Thymus (tissue), 11 donors: ENCODE results near the gene DTWD2. TPM values are rescaled to one million over a fixed set of nuclear protein-coding genes. Genes with fewer than 3 reads are reported as not detected.

Experiments used
- DNase-seq, 9 donors: peaks; one replicate each; pipeline ENCODE4 v3.0.0-alpha.2; 2013; ENCODE audit warnings: low spot score in 9 of 9, low read depth in 6 of 9, missing footprints in 1 of 9
- H3K27ac ChIP-seq, 2 donors: one replicate each; pipeline ENCODE4 v1.5.1; 2013; ENCODE audit warnings: control low read depth in 1 of 2, low read depth in 1 of 2, low read length in 1 of 2, mild to moderate bottlenecking in 1 of 2, moderate library complexity in 1 of 2
- H3K27me3 ChIP-seq, 2 donors: one replicate each; pipeline ENCODE4 v1.5.1; 2013; ENCODE audit warnings: low read length in 1 of 2; ENCODE audit not compliant: control insufficient read depth in 2 of 2, insufficient read depth in 1 of 2
- H3K36me3 ChIP-seq, 2 donors: one replicate each; pipeline ENCODE4 v1.5.1; 2013; ENCODE audit warnings: low read length in 1 of 2, mild to moderate bottlenecking in 1 of 2, moderate library complexity in 1 of 2; ENCODE audit not compliant: control insufficient read depth in 2 of 2, insufficient read depth in 2 of 2
- H3K4me1 ChIP-seq, 2 donors: one replicate each; pipeline ENCODE4 v1.5.1; 2013; ENCODE audit warnings: low read length in 2 of 2; ENCODE audit not compliant: control insufficient read depth in 2 of 2, insufficient read depth in 2 of 2
- H3K4me3 ChIP-seq, 2 donors: one replicate each; pipeline ENCODE4 v1.5.1; 2013; ENCODE audit warnings: low read length in 2 of 2, control low read depth in 1 of 2, mild to moderate bottlenecking in 1 of 2
- H3K9me3 ChIP-seq, 2 donors: one replicate each; pipeline ENCODE4 v1.5.1; 2013; ENCODE audit warnings: low read length in 1 of 2, mild to moderate bottlenecking in 1 of 2; ENCODE audit not compliant: control insufficient read depth in 2 of 2, insufficient read depth in 1 of 2
- WGBS: extraction: QIAGEN DNeasy Blood & Tissue Kit; methylation state at CpG from one replicate; pipeline ENCODE4 v1.1.7; 2013; 5-methylcytosine and 5-hydroxymethylcytosine counted together
- polyA plus RNA-seq: library from polyadenylated mRNA; stranded (reverse); fragments of 200-250 nt; gene quantifications from one replicate; pipeline ENCODE4 v1.2.3, GENCODE V29; 2013
- total RNA-seq: library from RNA; stranded (reverse); fragments of 120-200 nt; gene quantifications from one replicate; pipeline ENCODE4 v1.2.4, GENCODE V29; 2013
- donor health status: healthy.

Gene DTWD2
- total and polyA plus RNA-seq, 2 donors: 2.3 to 3.9 TPM

DNA sequence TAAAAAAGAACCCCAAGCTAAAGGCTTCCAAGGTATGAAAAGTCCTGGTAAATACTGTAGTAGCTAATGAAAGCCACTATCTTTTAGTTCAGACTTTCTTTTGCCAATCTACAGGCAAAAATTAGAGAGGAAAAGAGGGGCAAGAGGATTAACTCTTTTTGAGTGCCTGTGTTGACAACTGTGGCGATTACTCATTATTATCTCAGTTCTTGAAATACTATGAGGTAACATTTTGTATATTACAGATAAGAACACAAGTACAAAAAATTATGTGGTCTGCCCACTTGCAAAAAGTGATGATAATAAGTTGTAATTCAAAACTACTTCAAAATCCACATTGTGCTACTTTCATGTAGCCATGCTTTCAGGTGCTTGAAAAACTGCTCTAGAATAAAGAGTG, 144.0 kb downstream of the DTWD2 start:
- no peaks in the 10 kb centered on the region for H3K4me1 ChIP-seq
- H3K4me3 ChIP-seq: no peak overlapping the region
- H3K27ac ChIP-seq: no peak overlapping the region
- DNase-seq: no peak
- WGBS: 97% methylated on average over 1 of the region's 1 CpG
- no peaks in the 10 kb centered on the region for H3K9me3 ChIP-seq
- H3K27me3 ChIP-seq: no peaks in the 10 kb centered on the region
- no peaks in the 10 kb centered on the region for H3K36me3 ChIP-seq

DNA sequence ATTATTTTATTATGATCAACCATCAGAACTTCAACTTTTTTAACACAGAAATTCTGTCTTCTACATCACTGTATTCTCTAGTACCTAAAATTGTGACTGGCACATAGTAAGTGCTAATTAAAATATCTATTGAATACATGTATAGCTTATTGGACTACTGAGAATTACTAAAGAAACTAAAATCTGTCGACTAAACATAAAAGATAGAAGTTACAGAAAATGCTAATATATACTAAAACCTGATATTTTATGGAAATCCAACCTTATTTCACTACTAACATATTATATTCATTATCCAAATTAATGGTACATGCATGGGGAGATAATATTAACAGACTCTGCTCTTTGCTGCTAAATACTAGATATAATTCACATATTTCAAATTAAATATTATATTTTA, 153.6 kb downstream of the DTWD2 start:
- WGBS: 97% methylated on average over 1 of the region's 1 CpG

DNA sequence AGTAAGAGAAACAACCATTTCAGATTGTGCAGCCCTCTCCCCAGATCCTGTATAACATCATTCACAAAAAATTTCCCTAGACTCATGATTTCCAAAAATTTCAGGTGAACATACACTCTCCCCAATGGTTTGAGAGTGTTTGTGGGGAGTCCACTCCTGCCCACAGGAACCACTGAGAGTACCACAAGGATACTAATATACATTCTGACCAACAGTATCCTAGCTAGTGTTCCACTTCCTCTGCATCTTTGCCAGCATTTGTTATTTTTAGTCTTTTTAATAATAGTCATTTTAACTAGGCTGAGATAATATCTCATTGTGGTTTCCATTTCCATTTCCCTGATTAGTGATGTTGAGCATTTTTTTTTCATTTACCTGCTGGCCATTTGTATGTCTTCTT, 155.4 kb downstream of the DTWD2 start:
- Histone ChIP-seq H3K4me3 (no peak overlapping the region), H3K27ac (no peak overlapping the region), H3K27me3 (no peaks in the 10 kb centered on the region), H3K9me3 (no peaks in the 10 kb centered on the region), H3K4me1 (no peaks in the 10 kb centered on the region), H3K36me3 (no peaks in the 10 kb centered on the region)
- DNase-seq: no peak

More for the DNA sequence above, 153.6 kb downstream of the DTWD2 start:
- no peak for DNase-seq
- Histone ChIP-seq H3K36me3 (no peaks in the 10 kb centered on the region), H3K9me3 (no peaks in the 10 kb centered on the region), H3K27ac (no peak overlapping the region), H3K27me3 (no peaks in the 10 kb centered on the region), H3K4me1 (no peaks in the 10 kb centered on the region), H3K4me3 (no peak overlapping the region)

GRCh38 chr5:118825226-118825625, 163.1 kb downstream of the DTWD2 start:
- Histone ChIP-seq H3K36me3 (no peaks in the 10 kb centered on the region), H3K9me3 (no peaks in the 10 kb centered on the region), H3K4me1 (no peaks in the 10 kb centered on the region), H3K27me3 (no peaks in the 10 kb centered on the region), H3K27ac (no peak overlapping the region), H3K4me3 (no peak overlapping the region)
- DNase-seq: no peak
- 10% methylated on average over 1 of the region's 1 CpG for WGBS

- 97% methylated on average over 3 of the region's 3 CpGs for WGBS
- no peaks in the 10 kb centered on the region for H3K4me1 ChIP-seq
- H3K36me3 ChIP-seq: no peaks in the 10 kb centered on the region
- no peaks in the 10 kb centered on the region for H3K27me3 ChIP-seq
- H3K9me3 ChIP-seq: no peaks in the 10 kb centered on the region
- no peak overlapping the region for H3K27ac ChIP-seq
- no peak for DNase-seq
- no peak overlapping the region for H3K4me3 ChIP-seq
Measured at GRCh38 chr5:118818604-118819003, 169.7 kb downstream of the DTWD2 start.

DNA sequence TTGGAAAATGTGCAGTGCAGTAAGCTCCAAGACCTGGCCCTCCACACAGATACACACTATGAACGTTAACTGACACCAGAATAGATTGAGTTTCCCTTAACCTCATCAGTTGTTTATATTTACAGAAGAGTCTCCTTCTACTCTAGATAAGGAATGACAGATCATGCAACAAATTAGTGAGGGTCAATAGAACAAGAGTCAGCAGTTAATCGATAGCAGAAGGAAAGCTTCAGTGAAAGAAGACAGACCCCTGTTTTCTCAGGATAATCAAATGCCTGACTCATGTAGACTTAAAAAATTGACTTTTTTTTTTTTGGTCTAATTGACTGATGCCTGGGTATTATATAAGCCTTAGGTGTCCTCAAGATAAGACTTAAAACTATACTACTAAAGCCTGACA, 179.9 kb downstream of the DTWD2 start:
- H3K36me3 ChIP-seq: no peaks in the 10 kb centered on the region
- no peaks in the 10 kb centered on the region for H3K4me1 ChIP-seq
- 80% methylated on average over 2 of the region's 2 CpGs for WGBS
- no peaks in the 10 kb centered on the region for H3K27me3 ChIP-seq
- H3K27ac ChIP-seq: no peak overlapping the region
- no peak overlapping the region for H3K4me3 ChIP-seq
- no peak for DNase-seq
- H3K9me3 ChIP-seq: no peaks in the 10 kb centered on the region

DNA sequence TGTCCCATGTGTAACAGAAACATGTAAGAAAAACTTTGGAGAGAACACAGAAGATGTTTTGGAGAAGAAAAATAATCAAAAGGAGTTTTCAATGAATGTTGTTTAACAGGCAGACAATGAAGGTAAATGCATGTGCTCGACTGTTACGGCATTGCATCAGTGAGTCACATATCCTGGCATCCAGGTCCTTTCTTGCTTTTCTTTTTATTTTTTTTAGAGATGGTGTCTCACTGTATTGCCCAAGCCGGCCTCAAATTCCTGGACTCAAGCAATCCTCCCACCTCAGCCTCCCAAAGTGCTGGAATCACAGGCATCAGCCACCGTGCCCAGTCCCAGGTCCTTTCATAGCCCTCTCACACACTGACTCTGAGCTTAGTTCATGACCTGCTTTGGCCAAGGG, 181.8 kb downstream of the DTWD2 start:
- H3K36me3 ChIP-seq: no peaks in the 10 kb centered on the region
- no peak overlapping the region for H3K4me3 ChIP-seq
- no peaks in the 10 kb centered on the region for H3K9me3 ChIP-seq
- H3K27ac ChIP-seq: no peak overlapping the region
- H3K4me1 ChIP-seq: no peaks in the 10 kb centered on the region
- 97% methylated on average over 4 of the region's 4 CpGs for WGBS
- no peak for DNase-seq
- no peaks in the 10 kb centered on the region for H3K27me3 ChIP-seq

DNA sequence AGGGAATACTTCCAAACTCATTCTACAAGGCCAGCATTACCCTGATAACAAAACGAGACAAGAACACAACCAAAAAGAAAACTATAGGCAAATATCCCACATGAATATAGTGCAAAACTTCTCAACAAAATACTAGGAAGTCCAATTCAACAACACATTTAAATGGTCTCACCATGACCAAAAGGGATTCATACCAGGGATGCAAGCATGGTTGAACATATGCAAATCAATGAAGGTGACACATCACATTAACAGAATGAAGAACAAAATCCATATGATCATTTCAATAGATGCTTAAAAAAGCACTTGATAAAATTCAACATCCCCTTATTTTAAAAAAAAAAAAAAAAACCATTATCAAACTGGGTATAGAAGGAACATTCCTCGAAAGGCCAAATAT, 186.0 kb downstream of the DTWD2 start:
- H3K9me3 ChIP-seq: no peaks in the 10 kb centered on the region
- H3K4me3 ChIP-seq: no peak overlapping the region
- H3K36me3 ChIP-seq: no peaks in the 10 kb centered on the region
- no peaks in the 10 kb centered on the region for H3K4me1 ChIP-seq
- WGBS: 92% methylated on average over 2 of the region's 2 CpGs
- H3K27me3 ChIP-seq: no peaks in the 10 kb centered on the region
- no peak for DNase-seq
- no peak overlapping the region for H3K27ac ChIP-seq

- DNase-seq: no peak
- Histone ChIP-seq H3K27ac (no peak overlapping the region), H3K9me3 (no peaks in the 10 kb centered on the region), H3K36me3 (no peaks in the 10 kb centered on the region), H3K4me1 (no peaks in the 10 kb centered on the region), H3K27me3 (no peaks in the 10 kb centered on the region), H3K4me3 (no peak overlapping the region)
- 97% methylated on average over 3 of the region's 3 CpGs for WGBS
Measured at GRCh38 chr5:118796081-118796480, 192.3 kb downstream of the DTWD2 start.

- WGBS: 93% methylated on average over 3 of the region's 3 CpGs
- Histone ChIP-seq H3K9me3 (no peaks in the 10 kb centered on the region), H3K36me3 (no peaks in the 10 kb centered on the region), H3K27me3 (no peaks in the 10 kb centered on the region), H3K4me3 (no peak overlapping the region), H3K27ac (no peak overlapping the region), H3K4me1 (no peaks in the 10 kb centered on the region)
- no peak for DNase-seq
Measured at GRCh38 chr5:118794281-118794680, 194.1 kb downstream of the DTWD2 start.
